ENCODE results near the gene ARHGAP5.

GRCh38 chr14:32208490-32208889, 131.4 kb downstream of the ARHGAP5 start:
- TF ChIP-seq EZH2 (IDR thresholded peaks at IDR 0.05) (no peak), POLR2AphosphoS5 (IDR thresholded peaks at IDR 0.05; ENCODE audit: borderline replicate concordance, low read depth, low read length) (no peak), FOXP2 (optimal IDR thresholded peaks at IDR 0.05; ENCODE audit: control extremely low read depth, extremely low read length, insufficient read depth) (no peak)
